H1 (cell line): ENCODE data around the gene ANK2. TPM values are rescaled to one million over a fixed set of nuclear protein-coding genes. Genes with fewer than 3 reads are reported as not detected.
A peak's percentile ranks its signal among the peaks of the same experiment; 100 is the strongest.

ENCODE experiments used
- CTCF ChIA-PET: fragments of 300-600 bp; sonication (Branson Sonifier 250); formaldehyde crosslinking; loops from one replicate; lab custom pipeline; 2021; ENCODE audit not compliant: partially characterized antibody; lab: Charles Lee
- POLR2A ChIA-PET: fragments of 300-600 bp; sonication (Branson Sonifier 250); formaldehyde crosslinking; loops from one replicate; lab custom pipeline; 2021; ENCODE audit warnings: inconsistent platforms; ENCODE audit not compliant: partially characterized antibody; lab: Charles Lee
- DNase-seq, 2 experiments: peaks; one replicate each; pipeline versions ENCODE4 v3.0.0 to v3.0.0-alpha.2; 2010 to 2022; ENCODE audit warnings: low spot score in 2 of 2, low read depth in 1 of 2, mixed read lengths in 1 of 2
- FAIRE-seq: peaks from 2 replicates; lab custom pipeline; 2011; peaks lifted over from hg19 to GRCh38; lab: Jason Lieb, UNC
- H2AFZ ChIP-seq: 2 replicates; pipeline ENCODE4 v1.8.1; 2012; ENCODE audit warnings: low read length, inconsistent platforms
- H2AK5ac ChIP-seq: 2 replicates; pipeline ENCODE4 v1.6.1; 2013; ENCODE audit warnings: low read depth, low read length
- H2BK120ac ChIP-seq: replicated peaks from 2 replicates; pipeline ENCODE3; 2013; ENCODE audit warnings: low read depth, low read length, inconsistent platforms
- H2BK12ac ChIP-seq: 2 replicates; pipeline ENCODE4 v1.6.1; 2013; ENCODE audit warnings: low read depth, low read length
- H2BK15ac ChIP-seq: 2 replicates; pipeline ENCODE4 v1.6.1; 2013; ENCODE audit warnings: low read length
- H2BK20ac ChIP-seq: 2 replicates; pipeline ENCODE4 v1.6.1; 2013; ENCODE audit warnings: low read length
- H2BK5ac ChIP-seq: 2 replicates; pipeline ENCODE4 v1.6.1; 2013; ENCODE audit warnings: low read depth, low read length
- H3K14ac ChIP-seq: 2 replicates; pipeline ENCODE4 v1.6.1; 2013; ENCODE audit warnings: inconsistent platforms; ENCODE audit not compliant: insufficient read length
- H3K18ac ChIP-seq: 2 replicates; pipeline ENCODE4 v1.6.1; 2013; ENCODE audit warnings: low read length; ENCODE audit errors: extremely low read depth
- H3K23ac ChIP-seq: 2 replicates; pipeline ENCODE4 v1.6.1; 2013; ENCODE audit warnings: inconsistent platforms; ENCODE audit not compliant: insufficient read length
- H3K23me2 ChIP-seq: 2 replicates; pipeline ENCODE4 v1.6.1; 2013; ENCODE audit warnings: low read depth, low read length
- H3K27ac ChIP-seq: 2 replicates; pipeline ENCODE4 v1.6.1; 2011; ENCODE audit warnings: low read depth, low read length, inconsistent platforms
- H3K27me3 ChIP-seq, 4 experiments: replicated peaks in 1 of 4; 1 replicate in 1 of 4; 2 replicates in 3 of 4; pipeline versions ENCODE4 v1.6.1 to v1.8.1; 2011 to 2013; ENCODE audit warnings: low read length in 3 of 4, mild to moderate bottlenecking in 3 of 4, inconsistent platforms in 2 of 4, mixed read lengths in 2 of 4, moderate library complexity in 1 of 4; ENCODE audit not compliant: control insufficient read depth in 3 of 4, insufficient read depth in 3 of 4; ENCODE audit errors: extremely low read depth in 1 of 4
- H3K36me3 ChIP-seq, 4 experiments: 2 replicates each; pipeline versions ENCODE4 v1.6.1 to v1.8.1; 2011 to 2013; ENCODE audit warnings: mild to moderate bottlenecking in 4 of 4, low read length in 3 of 4, moderate library complexity in 2 of 4, control low read depth in 1 of 4, inconsistent platforms in 1 of 4; ENCODE audit not compliant: insufficient read depth in 4 of 4, control insufficient read depth in 2 of 4
- H3K4ac ChIP-seq: replicated peaks from 2 replicates; pipeline ENCODE3; 2013; ENCODE audit warnings: low read length, low read depth, mixed read lengths, inconsistent platforms; ENCODE audit not compliant: insufficient read length
- H3K4me1 ChIP-seq, 4 experiments: replicated peaks in 1 of 4; 1 replicate in 1 of 4; 2 replicates in 3 of 4; pipeline versions ENCODE4 v1.6.1 to v1.8.1; 2011 to 2013; ENCODE audit warnings: low read length in 3 of 4, inconsistent platforms in 2 of 4, mixed read lengths in 1 of 4; ENCODE audit not compliant: insufficient read depth in 4 of 4, control insufficient read depth in 3 of 4
- H3K4me2 ChIP-seq, 2 experiments: 2 replicates each; pipeline versions ENCODE4 v1.6.1 to v1.8.1; 2011 to 2013; ENCODE audit warnings: low read depth in 2 of 2, low read length in 2 of 2, control low read depth in 1 of 2, inconsistent platforms in 1 of 2, mild to moderate bottlenecking in 1 of 2; ENCODE audit not compliant: insufficient read depth in 1 of 2
- H3K4me3 ChIP-seq, 4 experiments: fragments of 200-600, 300-600 bp in 1 of 4; sonication (generic), shearing (Covaris generic), sonication (Bioruptor Twin) in 1 of 4; 2 replicates each; pipeline versions ENCODE4 v1.5.1 to v1.8.1; 2011 to 2016; ENCODE audit warnings: low read length in 4 of 4, low read depth in 3 of 4, control low read depth in 2 of 4, inconsistent platforms in 2 of 4, mild to moderate bottlenecking in 2 of 4, mixed read lengths in 1 of 4, moderate library complexity in 1 of 4; ENCODE audit not compliant: insufficient read depth in 2 of 4; ENCODE audit errors: extremely low read depth in 1 of 4
- H3K56ac ChIP-seq: replicated peaks from 2 replicates; pipeline ENCODE3; 2013; ENCODE audit warnings: low read depth, mild to moderate bottlenecking, mixed read lengths, low read length, inconsistent platforms; ENCODE audit not compliant: insufficient read length
- H3K79me1 ChIP-seq: 2 replicates; pipeline ENCODE4 v1.6.1; 2013; ENCODE audit warnings: low read depth, low read length, control low read depth
- H3K79me2 ChIP-seq, 2 experiments: 2 replicates each; pipeline versions ENCODE4 v1.6.1 to v1.8.1; 2012 to 2013; ENCODE audit warnings: low read length in 2 of 2, mild to moderate bottlenecking in 2 of 2, inconsistent platforms in 1 of 2; ENCODE audit not compliant: insufficient read depth in 2 of 2, control insufficient read depth in 1 of 2
- H3K9ac ChIP-seq, 4 experiments: replicated peaks in 1 of 4; 1 replicate in 1 of 4; 2 replicates in 3 of 4; pipeline versions ENCODE4 v1.6.1 to v1.8.1; 2011 to 2013; ENCODE audit warnings: low read depth in 3 of 4, low read length in 3 of 4, control low read depth in 2 of 4, mild to moderate bottlenecking in 2 of 4, moderate library complexity in 2 of 4, inconsistent platforms in 1 of 4; ENCODE audit errors: extremely low read depth in 1 of 4
- H3K9me3 ChIP-seq, 2 experiments: 2 replicates each; pipeline versions ENCODE4 v1.6.1 to v1.8.1; 2012 to 2013; ENCODE audit warnings: mild to moderate bottlenecking in 2 of 2, moderate library complexity in 2 of 2, control low read depth in 1 of 2, inconsistent platforms in 1 of 2, low read depth in 1 of 2, low read length in 1 of 2, mixed read lengths in 1 of 2; ENCODE audit not compliant: insufficient read depth in 2 of 2
- H4K20me1 ChIP-seq, 2 experiments: replicated peaks in 1 of 2; 2 replicates each; pipeline versions ENCODE3 to v1.8.1; 2011 to 2013; ENCODE audit warnings: inconsistent platforms in 2 of 2, low read length in 2 of 2, mild to moderate bottlenecking in 1 of 2; ENCODE audit not compliant: insufficient read depth in 2 of 2, control insufficient read depth in 1 of 2
- H4K5ac ChIP-seq: 2 replicates; pipeline ENCODE4 v1.6.1; 2013; ENCODE audit warnings: low read length, low read depth, mixed read lengths, inconsistent platforms; ENCODE audit not compliant: insufficient read length
- H4K8ac ChIP-seq: 2 replicates; pipeline ENCODE4 v1.8.0; 2013; ENCODE audit warnings: mild to moderate bottlenecking, moderate library complexity, low read length, inconsistent platforms; ENCODE audit not compliant: insufficient read depth; ENCODE audit errors: extremely low read depth
- H4K91ac ChIP-seq: replicated peaks from 2 replicates; pipeline ENCODE3; 2013; ENCODE audit warnings: low read length, mixed read lengths, inconsistent platforms; ENCODE audit not compliant: insufficient read length
- RAD21 ChIP-seq, 2 experiments: IDR thresholded peaks in 1 of 2; conservative IDR thresholded peaks in 1 of 2; 2 replicates each; pipeline ENCODE4 v1.6.1; 2011; ENCODE audit warnings: low read depth in 2 of 2, low read length in 2 of 2, improper control_type of control experiment in 1 of 2, inconsistent platforms in 1 of 2, mild to moderate bottlenecking in 1 of 2, moderate library complexity in 1 of 2
- WGBS, 2 experiments: shearing (Covaris generic) in 1 of 2; methylation state at CpG; one replicate each; pipeline versions ENCODE4 v1.1.6 to v1.1.7; 2013 to 2015; ENCODE audit warnings: low lambda C conversion rate in 2 of 2, mixed read lengths in 2 of 2, inconsistent platforms in 1 of 2, low coverage in 1 of 2, missing lambda C conversion rate in 1 of 2; ENCODE audit not compliant: insufficient replicate concordance in 2 of 2, insufficient coverage in 1 of 2, insufficient read length in 1 of 2; ENCODE audit errors: extremely low coverage in 1 of 2, missing lambda C conversion rate in 1 of 2; 5-methylcytosine and 5-hydroxymethylcytosine counted together
- polyA plus RNA-seq, 7 experiments: library from polyadenylated mRNA; depleted of rRNA in 3 of 7; stranded (reverse) in 5 of 7; unstranded in 2 of 7; fragments of >200 nt in 5 of 7; fragments of 200-250 nt in 2 of 7; gene quantifications; 1 replicate in 5 of 7; 2 replicates in 1 of 7; 4 replicates in 1 of 7; pipeline versions ENCODE4 v1.2.1 to v1.2.3, GENCODE V29; 2011 to 2013; ENCODE audit warnings: missing spikeins in 2 of 7, mixed read lengths in 2 of 7
- total RNA-seq: library from RNA; stranded (reverse); fragmentation: NEBNext Ultra II Directional; extraction: Animal tissue kit (Norgen Biotek cat#: 25700); gene quantifications from 2 replicates; pipeline ENCODE4 v1.2.1, GENCODE V29; 2021
- TF ChIP-seq, protein P1 (sequence below): IDR thresholded peaks from 2 replicates; pipeline ENCODE4 v1.6.1; 2011; ENCODE audit warnings: low read length, improper control_type of control experiment

ANK2 gene
- total and polyA plus RNA-seq, 2 of the 8 experiments (the other 6 are each of a cell fraction or from before 2014, with no cell fraction given) = 14.2 to 35.1 TPM

DNA sequence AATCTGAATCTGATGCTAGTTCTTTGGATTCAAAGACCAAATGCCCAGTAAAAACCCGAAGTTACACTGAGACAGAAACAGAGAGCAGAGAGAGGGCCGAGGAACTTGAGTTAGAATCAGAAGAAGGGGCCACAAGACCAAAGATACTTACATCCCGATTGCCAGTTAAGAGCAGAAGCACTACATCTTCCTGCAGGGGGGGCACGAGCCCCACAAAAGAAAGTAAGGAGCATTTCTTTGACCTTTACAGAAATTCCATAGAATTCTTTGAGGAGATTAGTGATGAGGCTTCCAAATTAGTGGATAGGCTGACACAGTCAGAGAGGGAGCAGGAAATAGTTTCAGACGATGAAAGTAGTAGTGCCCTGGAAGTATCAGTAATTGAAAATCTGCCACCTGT lies 309.3 kb downstream of the ANK2 start:
- Histone ChIP-seq H3K4me3 (no peak overlapping the region), H3K27ac (no peak overlapping the region), H2BK120ac (no peak overlapping the region), H2BK5ac (no peak overlapping the region), H3K18ac (no peak overlapping the region), H4K91ac (no peak overlapping the region), H4K20me1 (no peaks in the 10 kb centered on the region), H3K4me2 (no peak overlapping the region), H3K9ac (no peak overlapping the region), H2AFZ (no peak overlapping the region), H3K14ac (no peak overlapping the region), H3K79me1 (no peaks in the 10 kb centered on the region), H2BK15ac (no peak overlapping the region), H3K56ac (no peak overlapping the region), H3K23ac (no peak overlapping the region), H3K9me3 (no peaks in the 10 kb centered on the region; a peak in 1 of 4 replicates), H3K23me2 (no peaks in the 10 kb centered on the region), H2BK12ac (no peak overlapping the region), H3K4ac (no peak overlapping the region), H3K36me3 (peaks cover 4 to 45% (median 22%) of the 10 kb centered on the region in 4 experiments), H4K5ac (no peak overlapping the region), H3K4me1 (no peaks in the 10 kb centered on the region), H2BK20ac (no peak overlapping the region), H2AK5ac (no peak overlapping the region), H4K8ac (no peak overlapping the region), H3K79me2 (no peaks in the 10 kb centered on the region; a peak in 1 of 4 replicates), H3K27me3 (peaks cover 0 to 1% (median 0%) of the 10 kb centered on the region in 4 experiments; a peak in 1 of 7 replicates)
- TF ChIP-seq RAD21 (IDR thresholded peaks at IDR 0.05 in 1 of 2, conservative IDR thresholded peaks at IDR 0.05 in 1 of 2; ENCODE audit: low read depth in 2 of 2, low read length in 2 of 2) = peak in 1 of 2 experiments; percentile 30; a peak in 2 of 4 replicates
- TF ChIP-seq, protein P1, sequence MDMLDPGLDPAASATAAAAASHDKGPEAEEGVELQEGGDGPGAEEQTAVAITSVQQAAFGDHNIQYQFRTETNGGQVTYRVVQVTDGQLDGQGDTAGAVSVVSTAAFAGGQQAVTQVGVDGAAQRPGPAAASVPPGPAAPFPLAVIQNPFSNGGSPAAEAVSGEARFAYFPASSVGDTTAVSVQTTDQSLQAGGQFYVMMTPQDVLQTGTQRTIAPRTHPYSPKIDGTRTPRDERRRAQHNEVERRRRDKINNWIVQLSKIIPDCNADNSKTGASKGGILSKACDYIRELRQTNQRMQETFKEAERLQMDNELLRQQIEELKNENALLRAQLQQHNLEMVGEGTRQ = no peak
- CTCF ChIA-PET = interaction anchor here (1.6 to 2.0 kb wide), 2 partner anchors 10 to 158 kb away, joined by 3 to 5 read pairs; no protein-coding TSS in a partner anchor
- DNase-seq (no peak), FAIRE-seq (no peak)
- POLR2A ChIA-PET = no interaction called here
- 93% methylated on average over 5 of the region's 5 CpGs; no CpG with 5 or more reads in 1 of the 2 experiments for WGBS, 2 experiments
